Measurements from ENCODE around the gene STK32B.

STK32B gene

DNA sequence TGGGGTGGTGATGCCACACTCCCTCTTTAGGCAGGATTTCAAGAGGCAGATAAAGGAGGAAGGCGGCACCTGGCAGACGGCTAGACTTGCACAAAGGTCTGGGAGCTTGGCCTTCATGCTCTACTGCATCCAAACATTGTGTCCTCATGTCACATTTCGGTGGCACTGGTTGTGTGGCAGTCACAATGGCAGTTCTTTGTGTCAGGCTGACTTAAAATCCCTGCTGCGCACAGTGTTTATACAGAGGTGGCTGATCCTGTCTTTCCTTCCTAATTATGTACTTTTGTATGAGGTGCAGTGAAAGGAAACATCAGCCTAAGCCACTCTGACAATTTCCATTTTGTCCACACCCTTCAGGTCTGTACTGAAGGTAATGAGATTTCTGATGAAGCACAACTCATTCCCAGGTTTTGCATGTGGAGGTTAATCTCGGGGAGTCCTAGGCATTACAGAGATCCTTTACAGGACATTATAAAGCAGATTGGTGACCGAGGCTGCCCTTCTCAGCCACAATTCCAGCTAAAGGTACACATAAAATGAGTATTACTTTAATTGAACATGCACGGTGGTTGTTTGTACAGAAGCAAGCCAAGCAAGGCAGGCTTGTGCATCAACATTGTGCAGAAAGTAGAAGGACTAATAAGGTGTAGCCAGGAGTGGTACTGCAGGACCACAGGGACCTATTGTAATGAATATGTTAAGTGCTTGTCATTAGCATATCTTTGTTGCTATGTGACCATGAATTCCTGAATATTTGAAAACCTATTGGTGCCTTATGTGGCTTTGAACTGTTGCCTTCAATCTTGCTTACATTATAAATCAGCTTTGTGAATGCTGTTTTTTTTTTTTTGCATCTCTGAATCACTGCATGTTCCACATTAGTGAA, 147.6 kb downstream of the STK32B start:
- H3K27ac ChIP-seq: no peak overlapping the region
- TF ChIP-seq, protein P1, sequence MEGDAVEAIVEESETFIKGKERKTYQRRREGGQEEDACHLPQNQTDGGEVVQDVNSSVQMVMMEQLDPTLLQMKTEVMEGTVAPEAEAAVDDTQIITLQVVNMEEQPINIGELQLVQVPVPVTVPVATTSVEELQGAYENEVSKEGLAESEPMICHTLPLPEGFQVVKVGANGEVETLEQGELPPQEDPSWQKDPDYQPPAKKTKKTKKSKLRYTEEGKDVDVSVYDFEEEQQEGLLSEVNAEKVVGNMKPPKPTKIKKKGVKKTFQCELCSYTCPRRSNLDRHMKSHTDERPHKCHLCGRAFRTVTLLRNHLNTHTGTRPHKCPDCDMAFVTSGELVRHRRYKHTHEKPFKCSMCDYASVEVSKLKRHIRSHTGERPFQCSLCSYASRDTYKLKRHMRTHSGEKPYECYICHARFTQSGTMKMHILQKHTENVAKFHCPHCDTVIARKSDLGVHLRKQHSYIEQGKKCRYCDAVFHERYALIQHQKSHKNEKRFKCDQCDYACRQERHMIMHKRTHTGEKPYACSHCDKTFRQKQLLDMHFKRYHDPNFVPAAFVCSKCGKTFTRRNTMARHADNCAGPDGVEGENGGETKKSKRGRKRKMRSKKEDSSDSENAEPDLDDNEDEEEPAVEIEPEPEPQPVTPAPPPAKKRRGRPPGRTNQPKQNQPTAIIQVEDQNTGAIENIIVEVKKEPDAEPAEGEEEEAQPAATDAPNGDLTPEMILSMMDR (conservative IDR thresholded peaks at IDR 0.05): no peak

DNA sequence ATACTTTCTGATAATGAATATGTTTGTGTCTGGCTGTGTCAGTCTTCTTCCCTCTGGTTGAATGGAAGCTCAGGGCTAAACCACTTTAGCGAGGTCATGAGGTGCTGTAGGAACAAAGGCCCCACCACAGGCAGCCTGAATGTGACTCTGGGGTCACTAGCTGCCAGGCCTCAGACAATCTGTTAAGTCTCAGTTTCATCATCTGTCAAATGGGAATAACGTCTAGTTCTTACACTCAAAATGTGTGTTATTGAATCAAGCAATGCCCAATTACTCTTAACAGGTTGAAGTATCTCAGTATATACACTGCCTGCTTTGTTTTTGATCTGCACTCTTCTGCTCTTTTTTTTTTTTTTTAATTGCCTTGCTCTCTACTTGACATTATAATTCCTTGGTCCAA, 148.6 kb downstream of the STK32B start:
- no peak overlapping the region for H3K27ac ChIP-seq
- TF ChIP-seq, protein P1 (conservative IDR thresholded peaks at IDR 0.05): no peak

DNA sequence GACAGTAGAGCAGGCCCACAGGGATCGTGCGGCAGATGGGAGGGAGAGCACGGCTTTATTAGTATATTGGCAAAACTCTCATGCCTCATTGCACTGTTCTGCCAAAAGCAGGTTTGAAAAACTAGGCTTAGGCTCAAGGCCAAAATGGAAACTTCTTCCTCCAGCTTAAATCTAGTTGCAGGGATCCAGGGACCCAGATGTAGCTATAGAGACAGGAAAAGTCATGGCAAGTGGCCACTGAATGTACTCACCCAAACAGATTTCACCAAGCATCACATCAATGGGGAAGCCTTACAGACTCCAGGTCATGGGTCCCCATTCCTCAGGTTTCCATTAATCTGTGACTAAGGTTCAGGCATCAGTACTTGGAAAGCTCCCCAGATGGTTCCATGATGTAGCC, 149.2 kb downstream of the STK32B start:
- TF ChIP-seq, protein P1 (conservative IDR thresholded peaks at IDR 0.05): no peak
- H3K27ac ChIP-seq: no peak overlapping the region

DNA sequence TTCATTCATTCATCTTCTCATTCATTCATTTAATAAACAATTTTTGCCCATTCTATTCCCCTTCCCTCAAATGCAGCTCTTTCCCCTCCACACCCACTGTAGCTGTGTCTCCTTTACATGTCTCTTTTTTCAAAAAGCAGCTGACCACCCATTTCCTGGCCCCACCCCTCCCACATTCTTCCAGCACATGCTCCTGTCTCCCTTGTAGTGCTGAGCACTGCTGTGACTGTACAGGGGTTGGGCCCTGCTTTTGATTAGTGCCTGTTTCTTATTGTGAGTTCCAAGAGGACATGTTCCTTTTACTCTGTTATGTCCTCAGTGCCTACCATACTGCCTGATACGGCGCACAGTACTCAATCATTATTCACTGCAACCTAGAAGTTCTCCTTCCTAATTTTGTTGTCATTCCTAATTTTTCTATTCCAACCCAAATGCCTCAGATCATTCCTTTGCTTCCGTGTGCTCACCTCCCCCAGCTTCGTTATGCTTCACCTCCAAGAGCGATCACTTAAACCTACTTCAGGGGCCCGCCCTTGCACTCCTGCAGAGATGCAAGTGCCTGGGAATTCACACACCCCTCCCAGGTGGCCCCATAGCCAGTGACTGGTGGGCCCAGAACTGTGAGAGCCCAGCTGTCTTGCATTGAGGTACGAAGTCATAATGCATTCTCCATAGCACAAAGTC, 152.2 kb downstream of the STK32B start:
- TF ChIP-seq, protein P1 (conservative IDR thresholded peaks at IDR 0.05): no peak
- H3K27ac ChIP-seq: no peak overlapping the region

DNA sequence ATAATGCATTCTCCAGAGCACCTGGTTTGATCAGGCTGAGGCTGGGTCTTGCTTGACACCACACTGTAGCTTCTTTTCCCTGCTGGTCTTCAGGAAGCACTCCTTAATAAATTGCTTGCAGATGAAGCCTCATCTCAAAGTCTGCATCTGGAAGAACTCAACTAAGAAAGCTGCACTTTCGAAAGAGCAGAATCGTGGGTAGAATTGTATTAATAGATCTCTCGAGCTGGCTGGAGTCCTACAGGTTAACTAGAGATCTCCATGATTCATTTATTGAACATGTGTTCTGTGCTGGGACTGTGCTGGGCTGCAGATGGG, 152.7 kb downstream of the STK32B start:
- TF ChIP-seq, protein P1 (conservative IDR thresholded peaks at IDR 0.05): no peak
- H3K27ac ChIP-seq: no peak overlapping the region

DNA sequence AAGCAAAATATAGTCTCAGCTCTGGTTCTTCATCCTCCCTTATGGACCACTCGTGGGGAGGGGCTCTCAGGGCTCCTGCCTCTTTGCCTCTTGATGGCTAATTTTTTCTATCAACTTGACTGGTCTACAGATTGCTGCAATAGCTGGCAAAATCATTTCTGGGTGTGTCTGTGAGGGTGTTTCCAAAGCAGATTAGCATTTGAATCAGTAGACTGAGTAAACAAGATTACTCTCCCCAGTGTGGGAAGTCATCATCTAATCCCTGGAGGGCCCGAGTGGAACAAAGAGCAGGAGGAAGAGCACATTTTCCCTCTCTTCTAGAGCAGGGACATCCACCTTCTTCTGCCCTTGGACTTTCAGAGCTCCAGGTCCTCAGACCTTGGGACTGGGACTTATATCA, 153.5 kb downstream of the STK32B start:
- TF ChIP-seq, protein P1 (conservative IDR thresholded peaks at IDR 0.05): no peak
- no peak overlapping the region for H3K27ac ChIP-seq

DNA sequence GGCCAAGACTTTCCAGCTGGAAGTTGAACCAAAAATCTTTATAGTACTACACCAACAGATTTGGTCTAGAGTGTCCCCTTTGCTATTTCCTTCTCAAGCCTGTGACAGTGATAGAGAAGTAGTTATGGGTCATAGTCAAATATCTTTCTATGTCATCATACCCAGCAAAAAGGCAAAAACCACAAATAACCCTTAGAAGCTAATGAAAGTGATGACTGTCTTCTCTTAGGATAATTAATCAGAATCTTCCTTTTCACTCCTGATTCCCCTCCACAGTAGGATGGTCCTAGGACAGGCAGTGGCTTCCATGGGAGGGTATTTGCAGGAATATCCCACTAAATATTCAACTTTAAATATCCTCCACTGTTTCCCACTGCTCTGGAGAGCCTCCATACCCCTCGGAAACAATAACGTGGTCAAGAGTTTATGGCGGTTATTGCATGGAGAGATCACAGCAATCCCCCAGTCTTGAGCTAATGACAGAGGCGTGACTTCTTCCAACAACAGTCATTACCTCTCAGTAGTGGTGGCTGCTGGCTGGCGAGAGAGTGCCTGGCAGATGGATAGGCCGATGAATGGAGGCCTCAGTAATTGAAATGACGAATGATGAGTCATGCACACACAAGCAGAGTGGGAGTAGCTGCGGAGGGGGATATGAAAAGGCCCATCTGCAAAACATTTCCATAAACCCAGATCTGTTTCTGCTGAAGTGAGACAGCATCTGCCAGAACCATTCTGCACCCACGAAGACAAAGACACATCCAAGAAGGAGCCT, 154.9 kb downstream of the STK32B start:
- TF ChIP-seq, protein P1 (conservative IDR thresholded peaks at IDR 0.05): no peak
- no peak overlapping the region for H3K27ac ChIP-seq
